Endometrium (tissue), 2 donors: Measurements from ENCODE around the gene SORCS2.

Source experiments
- FAIRE-seq: peaks from 2 replicates; lab custom pipeline; 2012; peaks lifted over from hg19 to GRCh38; lab: Jason Lieb, UNC
- donor health status: control.
- donor health status: control.

SORCS2 gene

GRCh38 chr4:7637971-7638370 is 445.6 kb downstream of the SORCS2 start:
- FAIRE-seq = no peak

- FAIRE-seq = no peak
Observed at GRCh38 chr4:7638489-7638888, 446.2 kb downstream of the SORCS2 start.

GRCh38 chr4:7638984-7639789 is 446.8 kb downstream of the SORCS2 start:
- FAIRE-seq = no peak

- no peak for FAIRE-seq
Observed at GRCh38 chr4:7640136-7640535, 447.8 kb downstream of the SORCS2 start.

- no peak for FAIRE-seq
Observed at GRCh38 chr4:7641712-7642111, 449.4 kb downstream of the SORCS2 start.

GRCh38 chr4:7642741-7643458 is 450.6 kb downstream of the SORCS2 start:
- FAIRE-seq = no peak

GRCh38 chr4:7645158-7645557 is 452.8 kb downstream of the SORCS2 start:
- no peak for FAIRE-seq

GRCh38 chr4:7645956-7646355 is 453.6 kb downstream of the SORCS2 start:
- no peak for FAIRE-seq

- FAIRE-seq = no peak
Observed at GRCh38 chr4:7646384-7647061, 454.2 kb downstream of the SORCS2 start.

GRCh38 chr4:7647186-7647585 is 454.8 kb downstream of the SORCS2 start:
- FAIRE-seq = no peak

GRCh38 chr4:7647600-7648543 is 455.5 kb downstream of the SORCS2 start:
- no peak for FAIRE-seq

- no peak for FAIRE-seq
Observed at GRCh38 chr4:7648544-7649395, 456.4 kb downstream of the SORCS2 start.

GRCh38 chr4:7649411-7649740 is 457.0 kb downstream of the SORCS2 start:
- no peak for FAIRE-seq

GRCh38 chr4:7649741-7650531 is 457.6 kb downstream of the SORCS2 start:
- FAIRE-seq = no peak

GRCh38 chr4:7650606-7651385 is 458.5 kb downstream of the SORCS2 start:
- no peak for FAIRE-seq

- FAIRE-seq = no peak
Observed at GRCh38 chr4:7651461-7651921, 459.2 kb downstream of the SORCS2 start.

- no peak for FAIRE-seq
Observed at GRCh38 chr4:7652006-7652405, 459.7 kb downstream of the SORCS2 start.

GRCh38 chr4:7652451-7652881 is 460.1 kb downstream of the SORCS2 start:
- no peak for FAIRE-seq

GRCh38 chr4:7652906-7653305 is 460.6 kb downstream of the SORCS2 start:
- FAIRE-seq = no peak
